Hepatocyte (in vitro differentiated cells): Measurements from ENCODE around the gene FAM124A.

Experiments
- EZH2 ChIP-seq: fragments of 200-600 bp; sonication (generic); IDR thresholded peaks from 2 replicates; pipeline ENCODE4 v1.6.1; 2016; ENCODE audit warnings: antibody characterized with exemption, mild to moderate bottlenecking, borderline replicate concordance
- EZH2phosphoT487 ChIP-seq: fragments of 200-600 bp; sonication (generic); IDR thresholded peaks from one replicate; pipeline ENCODE4 v1.6.1; 2018; ENCODE audit warnings: antibody characterized with exemption, mild to moderate bottlenecking, low read depth, moderate library complexity; ENCODE audit not compliant: unreplicated experiment, severe bottlenecking
- TF ChIP-seq, protein P1 (sequence below): fragments of 200-600 bp; sonication (generic); IDR thresholded peaks from 2 replicates; pipeline ENCODE4 v1.5.1; 2016; ENCODE audit warnings: antibody characterized with exemption, mild to moderate bottlenecking; ENCODE audit not compliant: poor library complexity

GRCh38 chr13:51262501-51263211, 40.5 kb downstream of the FAM124A start:
- TF ChIP-seq, protein P1, sequence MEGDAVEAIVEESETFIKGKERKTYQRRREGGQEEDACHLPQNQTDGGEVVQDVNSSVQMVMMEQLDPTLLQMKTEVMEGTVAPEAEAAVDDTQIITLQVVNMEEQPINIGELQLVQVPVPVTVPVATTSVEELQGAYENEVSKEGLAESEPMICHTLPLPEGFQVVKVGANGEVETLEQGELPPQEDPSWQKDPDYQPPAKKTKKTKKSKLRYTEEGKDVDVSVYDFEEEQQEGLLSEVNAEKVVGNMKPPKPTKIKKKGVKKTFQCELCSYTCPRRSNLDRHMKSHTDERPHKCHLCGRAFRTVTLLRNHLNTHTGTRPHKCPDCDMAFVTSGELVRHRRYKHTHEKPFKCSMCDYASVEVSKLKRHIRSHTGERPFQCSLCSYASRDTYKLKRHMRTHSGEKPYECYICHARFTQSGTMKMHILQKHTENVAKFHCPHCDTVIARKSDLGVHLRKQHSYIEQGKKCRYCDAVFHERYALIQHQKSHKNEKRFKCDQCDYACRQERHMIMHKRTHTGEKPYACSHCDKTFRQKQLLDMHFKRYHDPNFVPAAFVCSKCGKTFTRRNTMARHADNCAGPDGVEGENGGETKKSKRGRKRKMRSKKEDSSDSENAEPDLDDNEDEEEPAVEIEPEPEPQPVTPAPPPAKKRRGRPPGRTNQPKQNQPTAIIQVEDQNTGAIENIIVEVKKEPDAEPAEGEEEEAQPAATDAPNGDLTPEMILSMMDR = no peak
- no peak for TF ChIP-seq EZH2
- TF ChIP-seq EZH2phosphoT487 = no peak
